Peyer's patch (tissue), 4 donors: ENCODE data around the gene ACSS1.

Source experiments
- POLR2A ChIP-seq, 2 donors: fragments of 450-650 bp; IDR thresholded peaks; one replicate each; pipeline ENCODE4 v1.5.1; 2017; ENCODE audit warnings: antibody characterized with exemption in 2 of 2, mild to moderate bottlenecking in 2 of 2, moderate library complexity in 2 of 2
- TF ChIP-seq, protein P1 (sequence below), 6 experiments: fragments of 450-650 bp in 4 of 6; fragments of 200-600 bp in 2 of 6; sonication (generic) in 1 of 6; IDR thresholded peaks; one replicate each; pipeline ENCODE4 v1.5.1; 2017 to 2019; ENCODE audit warnings: antibody characterized with exemption in 6 of 6, mild to moderate bottlenecking in 3 of 6, moderate library complexity in 1 of 6

DNA sequence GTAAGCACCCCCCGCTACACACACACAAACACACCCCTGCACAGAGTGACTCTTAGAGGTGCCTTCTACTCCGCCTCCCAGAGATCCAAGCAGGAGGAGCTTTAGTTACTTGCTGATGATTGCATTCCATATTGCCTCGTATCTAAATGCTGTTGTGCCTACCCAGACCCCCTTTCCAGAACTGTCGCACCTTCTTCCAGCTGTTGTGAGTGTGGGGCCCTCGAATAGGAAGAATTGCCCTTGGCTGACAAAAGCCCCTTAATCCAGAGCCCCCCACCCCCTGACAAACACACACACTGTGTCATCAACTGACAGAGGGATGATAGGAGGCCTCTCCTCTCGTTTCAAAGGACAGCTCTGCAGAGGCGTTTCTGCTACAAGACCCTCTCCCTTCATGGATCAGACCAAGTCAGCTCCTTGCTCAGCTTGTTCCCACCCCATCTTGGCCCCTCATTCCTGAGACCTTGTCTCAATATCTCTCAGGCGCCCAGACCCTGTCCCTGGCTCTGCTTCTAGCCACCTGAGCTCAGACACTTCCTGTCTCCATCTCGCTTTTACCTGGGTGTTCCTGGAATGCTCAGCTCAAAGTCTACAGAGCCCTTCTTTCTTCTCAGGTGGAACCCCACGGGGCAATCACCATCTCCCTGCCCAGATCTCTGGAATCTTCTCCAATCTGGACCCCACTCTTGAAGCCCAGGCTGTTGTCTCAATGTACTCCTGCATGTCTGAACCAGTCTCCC is 28.0 kb upstream of the ACSS1 start:
- TF ChIP-seq, protein P1, sequence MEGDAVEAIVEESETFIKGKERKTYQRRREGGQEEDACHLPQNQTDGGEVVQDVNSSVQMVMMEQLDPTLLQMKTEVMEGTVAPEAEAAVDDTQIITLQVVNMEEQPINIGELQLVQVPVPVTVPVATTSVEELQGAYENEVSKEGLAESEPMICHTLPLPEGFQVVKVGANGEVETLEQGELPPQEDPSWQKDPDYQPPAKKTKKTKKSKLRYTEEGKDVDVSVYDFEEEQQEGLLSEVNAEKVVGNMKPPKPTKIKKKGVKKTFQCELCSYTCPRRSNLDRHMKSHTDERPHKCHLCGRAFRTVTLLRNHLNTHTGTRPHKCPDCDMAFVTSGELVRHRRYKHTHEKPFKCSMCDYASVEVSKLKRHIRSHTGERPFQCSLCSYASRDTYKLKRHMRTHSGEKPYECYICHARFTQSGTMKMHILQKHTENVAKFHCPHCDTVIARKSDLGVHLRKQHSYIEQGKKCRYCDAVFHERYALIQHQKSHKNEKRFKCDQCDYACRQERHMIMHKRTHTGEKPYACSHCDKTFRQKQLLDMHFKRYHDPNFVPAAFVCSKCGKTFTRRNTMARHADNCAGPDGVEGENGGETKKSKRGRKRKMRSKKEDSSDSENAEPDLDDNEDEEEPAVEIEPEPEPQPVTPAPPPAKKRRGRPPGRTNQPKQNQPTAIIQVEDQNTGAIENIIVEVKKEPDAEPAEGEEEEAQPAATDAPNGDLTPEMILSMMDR (IDR thresholded peaks at IDR 0.05), result no peak
- TF ChIP-seq POLR2A (IDR thresholded peaks at IDR 0.05), result no peak
